ENCODE results near the gene MRPL19.

Gene MRPL19

DNA sequence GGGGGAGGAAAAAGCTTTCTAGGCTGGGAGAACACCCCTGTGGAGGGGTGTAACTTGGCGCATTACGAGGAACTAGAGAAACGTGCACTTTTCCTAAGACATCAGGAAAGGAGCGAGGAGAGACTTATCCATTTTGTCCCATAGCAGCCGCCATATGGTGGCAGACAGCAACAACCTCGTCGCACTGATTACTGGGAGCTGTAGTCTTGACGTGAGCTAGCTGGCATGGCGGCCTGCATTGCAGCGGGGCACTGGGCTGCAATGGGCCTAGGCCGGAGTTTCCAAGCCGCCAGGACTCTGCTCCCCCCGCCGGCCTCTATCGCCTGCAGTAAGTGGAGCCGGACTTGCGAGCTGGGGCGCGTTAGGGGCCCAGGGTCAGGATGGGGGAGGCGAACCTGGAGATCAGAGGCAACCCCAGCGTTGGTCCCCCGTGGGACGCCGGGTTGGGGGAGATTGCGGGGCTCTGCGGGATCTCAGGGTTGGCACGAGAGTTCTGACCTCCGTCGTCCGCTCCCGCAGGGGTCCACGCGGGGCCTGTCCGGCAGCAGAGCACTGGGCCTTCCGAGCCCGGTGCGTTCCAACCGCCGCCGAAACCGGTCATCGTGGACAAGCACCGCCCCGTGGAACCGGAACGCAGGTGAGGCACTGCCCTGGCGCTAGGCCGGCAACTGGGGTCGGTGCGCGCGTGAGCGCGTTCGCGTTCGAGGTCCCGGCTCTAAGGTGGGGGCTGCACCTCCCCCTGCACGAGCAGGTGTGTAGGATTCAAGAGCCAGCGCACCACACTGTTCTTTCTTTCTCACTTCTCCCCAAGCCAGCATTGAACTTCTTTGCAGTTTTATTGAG lies at the start of gene MRPL19:
TSS of gene MRPL19 (plus strand) at position 201 of the 843 bp plus-strand sequence. CDS start at position 226, 25 bp downstream.
- peaks cover 7% of the 10 kb centered on the region for H3K9me3 ChIP-seq (ENCODE audit: insufficient read depth, low read length, severe bottlenecking)
- H3K79me2 ChIP-seq (ENCODE audit: insufficient read depth, low read length): peaks cover 40% of the 10 kb centered on the region
- peak within 1 kb of the TSS; percentile 95 for H2AFZ ChIP-seq (ENCODE audit: low read depth, low read length)
- TF ChIP-seq EZH2 (IDR thresholded peaks at IDR 0.05; ENCODE audit: borderline replicate concordance, low read depth, low read length, severe bottlenecking): no peak
- TF ChIP-seq, protein P1, sequence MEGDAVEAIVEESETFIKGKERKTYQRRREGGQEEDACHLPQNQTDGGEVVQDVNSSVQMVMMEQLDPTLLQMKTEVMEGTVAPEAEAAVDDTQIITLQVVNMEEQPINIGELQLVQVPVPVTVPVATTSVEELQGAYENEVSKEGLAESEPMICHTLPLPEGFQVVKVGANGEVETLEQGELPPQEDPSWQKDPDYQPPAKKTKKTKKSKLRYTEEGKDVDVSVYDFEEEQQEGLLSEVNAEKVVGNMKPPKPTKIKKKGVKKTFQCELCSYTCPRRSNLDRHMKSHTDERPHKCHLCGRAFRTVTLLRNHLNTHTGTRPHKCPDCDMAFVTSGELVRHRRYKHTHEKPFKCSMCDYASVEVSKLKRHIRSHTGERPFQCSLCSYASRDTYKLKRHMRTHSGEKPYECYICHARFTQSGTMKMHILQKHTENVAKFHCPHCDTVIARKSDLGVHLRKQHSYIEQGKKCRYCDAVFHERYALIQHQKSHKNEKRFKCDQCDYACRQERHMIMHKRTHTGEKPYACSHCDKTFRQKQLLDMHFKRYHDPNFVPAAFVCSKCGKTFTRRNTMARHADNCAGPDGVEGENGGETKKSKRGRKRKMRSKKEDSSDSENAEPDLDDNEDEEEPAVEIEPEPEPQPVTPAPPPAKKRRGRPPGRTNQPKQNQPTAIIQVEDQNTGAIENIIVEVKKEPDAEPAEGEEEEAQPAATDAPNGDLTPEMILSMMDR (IDR thresholded peaks at IDR 0.05; ENCODE audit: borderline replicate concordance, extremely low read depth, low read length, poor library complexity, severe bottlenecking): no peak
- DNase-seq (peak; percentile 90), ATAC-seq (ENCODE audit: insufficient read depth, low read depth) (peak; percentile 97)
- peak within 1 kb of the TSS; percentile 50 to 82 for H3K4me3 ChIP-seq (ENCODE audit: low read depth in 1 of 2, low read length in 2 of 2)
- peaks cover 32% of the 10 kb centered on the region for H3K4me1 ChIP-seq (ENCODE audit: insufficient read depth, low read length)
- H3K36me3 ChIP-seq (ENCODE audit: insufficient read depth, low read length): peaks cover 34% of the 10 kb centered on the region
- 0 out of 2 replicates have a peak, but pooled peaks cover 5% of the 10 kb centered on the region for H4K20me1 ChIP-seq (ENCODE audit: insufficient read depth, low read length)
- peak within 1 kb of the TSS; percentile 73 for H3K27ac ChIP-seq (ENCODE audit: low read length)
- H3K27me3 ChIP-seq (ENCODE audit: insufficient read depth, low read length, poor library complexity): no peaks in the 10 kb centered on the region
- H3K9ac ChIP-seq (ENCODE audit: low read depth, low read length): peak within 1 kb of the TSS; percentile 79
- peak within 1 kb of the TSS; percentile 70 for H3K4me2 ChIP-seq (ENCODE audit: insufficient read depth, low read length)

DNA sequence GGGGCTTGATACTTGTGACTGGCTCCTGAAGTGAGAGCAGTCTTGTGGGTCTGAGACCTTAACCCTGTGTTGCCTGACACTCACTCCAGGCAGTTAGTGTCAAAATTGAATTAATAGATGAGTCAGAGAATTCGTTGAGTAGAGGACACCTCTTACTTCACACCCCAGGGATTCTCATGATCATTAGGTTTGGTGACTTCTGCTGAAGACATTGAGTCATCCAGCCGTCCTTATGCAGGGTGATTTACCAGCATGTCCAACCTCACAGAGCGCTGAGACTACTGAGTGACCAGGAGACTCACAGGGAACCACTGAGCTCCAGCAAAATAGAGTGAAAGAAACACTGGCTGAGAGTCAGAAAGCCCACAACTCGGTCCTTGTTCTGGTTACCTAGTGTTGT lies 49.8 kb upstream of the MRPL19 start:
- Histone ChIP-seq H3K4me3 (ENCODE audit: low read depth in 1 of 2, low read length in 2 of 2) (no peak overlapping the region), H3K27ac (ENCODE audit: low read length) (no peak overlapping the region), H2AFZ (ENCODE audit: low read depth, low read length) (no peak overlapping the region), H3K79me2 (ENCODE audit: insufficient read depth, low read length) (no peaks in the 10 kb centered on the region), H3K9ac (ENCODE audit: low read depth, low read length) (no peak overlapping the region), H3K36me3 (ENCODE audit: insufficient read depth, low read length) (no peaks in the 10 kb centered on the region), H3K4me1 (ENCODE audit: insufficient read depth, low read length) (no peaks in the 10 kb centered on the region), H4K20me1 (ENCODE audit: insufficient read depth, low read length) (no peaks in the 10 kb centered on the region), H3K9me3 (ENCODE audit: insufficient read depth, low read length, severe bottlenecking) (no peaks in the 10 kb centered on the region), H3K27me3 (ENCODE audit: insufficient read depth, low read length, poor library complexity) (no peaks in the 10 kb centered on the region), H3K4me2 (ENCODE audit: insufficient read depth, low read length) (no peak overlapping the region)
- no peak for DNase-seq
- TF ChIP-seq, protein P1 (IDR thresholded peaks at IDR 0.05; ENCODE audit: borderline replicate concordance, extremely low read depth, low read length, poor library complexity, severe bottlenecking): no peak
- no peak for TF ChIP-seq EZH2 (IDR thresholded peaks at IDR 0.05; ENCODE audit: borderline replicate concordance, low read depth, low read length, severe bottlenecking)
- no peak for ATAC-seq (ENCODE audit: insufficient read depth, low read depth)

DNA sequence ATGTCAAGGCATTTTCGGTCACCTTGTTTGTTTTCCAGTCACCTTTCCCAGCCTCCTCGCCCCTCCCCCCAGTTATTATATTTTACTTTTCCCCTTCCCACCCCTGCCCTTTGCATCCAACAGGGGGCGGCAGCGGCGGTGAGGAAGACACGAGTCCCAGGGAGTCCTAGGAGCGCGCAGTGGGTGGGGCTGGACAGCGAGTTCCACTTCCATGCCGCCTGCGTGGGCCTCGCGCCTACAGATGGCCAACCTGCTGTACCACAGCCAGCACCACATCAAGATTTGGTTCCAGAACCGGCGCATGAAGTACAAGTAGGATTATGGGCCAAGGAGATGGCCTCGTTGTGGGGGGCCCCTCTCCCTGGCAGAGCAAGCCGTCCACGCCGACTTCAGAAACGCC lies 48.6 kb upstream of the MRPL19 start:
- Histone ChIP-seq H3K79me2 (ENCODE audit: insufficient read depth, low read length) (no peaks in the 10 kb centered on the region), H2AFZ (ENCODE audit: low read depth, low read length) (no peak overlapping the region), H3K27ac (ENCODE audit: low read length) (no peak overlapping the region), H3K27me3 (ENCODE audit: insufficient read depth, low read length, poor library complexity) (no peaks in the 10 kb centered on the region), H3K4me2 (ENCODE audit: insufficient read depth, low read length) (no peak overlapping the region), H3K9ac (ENCODE audit: low read depth, low read length) (no peak overlapping the region), H3K4me3 (ENCODE audit: low read depth in 1 of 2, low read length in 2 of 2) (no peak overlapping the region), H3K9me3 (ENCODE audit: insufficient read depth, low read length, severe bottlenecking) (no peaks in the 10 kb centered on the region), H3K4me1 (ENCODE audit: insufficient read depth, low read length) (no peaks in the 10 kb centered on the region), H3K36me3 (ENCODE audit: insufficient read depth, low read length) (no peaks in the 10 kb centered on the region), H4K20me1 (ENCODE audit: insufficient read depth, low read length) (no peaks in the 10 kb centered on the region)
- DNase-seq (no peak), ATAC-seq (ENCODE audit: insufficient read depth, low read depth) (no peak)
- TF ChIP-seq EZH2 (IDR thresholded peaks at IDR 0.05; ENCODE audit: borderline replicate concordance, low read depth, low read length, severe bottlenecking): no peak
- TF ChIP-seq, protein P1 (IDR thresholded peaks at IDR 0.05; ENCODE audit: borderline replicate concordance, extremely low read depth, low read length, poor library complexity, severe bottlenecking): no peak
